H9 (cell line): ENCODE results near the gene CCDC88C. TPM values are rescaled to one million over a fixed set of nuclear protein-coding genes. Genes with fewer than 3 reads are reported as not detected.

Source experiments
- DNase-seq: peaks from one replicate; pipeline ENCODE4 v3.0.0-alpha.2; 2017
- H2AFZ ChIP-seq: one replicate; pipeline ENCODE4 v1.6.1; 2013; ENCODE audit warnings: mild to moderate bottlenecking, low read length, control low read depth, moderate library complexity
- H2AK5ac ChIP-seq: 2 replicates; pipeline ENCODE4 v1.6.1; 2013; ENCODE audit warnings: low read length, control low read depth, mixed read lengths; ENCODE audit not compliant: insufficient read length
- H2BK120ac ChIP-seq: one replicate; pipeline ENCODE4 v1.6.1; 2013; ENCODE audit warnings: low read depth, mild to moderate bottlenecking, low read length, control low read depth, inconsistent platforms; ENCODE audit not compliant: poor library complexity, severe bottlenecking
- H2BK12ac ChIP-seq: 2 replicates; pipeline ENCODE4 v1.6.1; 2013; ENCODE audit warnings: low read length, control low read depth, mixed read lengths, low read depth; ENCODE audit not compliant: insufficient read length
- H2BK15ac ChIP-seq: 2 replicates; pipeline ENCODE4 v1.6.1; 2013; ENCODE audit warnings: low read depth, low read length, control low read depth
- H2BK20ac ChIP-seq: one replicate; pipeline ENCODE4 v1.6.1; 2013; ENCODE audit warnings: low read depth, mild to moderate bottlenecking, low read length, control low read depth, inconsistent platforms; ENCODE audit not compliant: poor library complexity, severe bottlenecking
- H2BK5ac ChIP-seq: 2 replicates; pipeline ENCODE4 v1.6.1; 2013; ENCODE audit warnings: low read length, control low read depth, mixed read lengths; ENCODE audit not compliant: insufficient read length
- H3K14ac ChIP-seq: 2 replicates; pipeline ENCODE4 v1.6.1; 2013; ENCODE audit warnings: low read length, control low read depth; ENCODE audit not compliant: insufficient read depth
- H3K18ac ChIP-seq: 2 replicates; pipeline ENCODE4 v1.6.1; 2013; ENCODE audit warnings: low read depth, mild to moderate bottlenecking, mixed read lengths, low read length, control low read depth; ENCODE audit not compliant: insufficient read length
- H3K23ac ChIP-seq: 2 replicates; pipeline ENCODE4 v1.6.1; 2013; ENCODE audit warnings: low read length, control low read depth, mixed read lengths, low read depth; ENCODE audit not compliant: insufficient read length
- H3K23me2 ChIP-seq: 2 replicates; pipeline ENCODE4 v1.6.1; 2013; ENCODE audit warnings: low read depth, mild to moderate bottlenecking, mixed read lengths, low read length, control low read depth; ENCODE audit not compliant: insufficient read length, poor library complexity, severe bottlenecking
- H3K27ac ChIP-seq: 2 replicates; pipeline ENCODE4 v1.5.1; 2013; ENCODE audit warnings: low read length, control low read depth, mixed read lengths, low read depth; ENCODE audit not compliant: insufficient read length
- H3K27me3 ChIP-seq: 2 replicates; pipeline ENCODE4 v1.6.1; 2013; ENCODE audit warnings: low read length, control low read depth, inconsistent platforms; ENCODE audit not compliant: insufficient read depth
- H3K4ac ChIP-seq: 2 replicates; pipeline ENCODE4 v1.6.1; 2013; ENCODE audit warnings: low read depth, mild to moderate bottlenecking, control low read depth, inconsistent platforms, low read length, moderate library complexity
- H3K4me1 ChIP-seq: 2 replicates; pipeline ENCODE4 v1.6.1; 2013; ENCODE audit warnings: low read length, control low read depth, inconsistent platforms; ENCODE audit not compliant: insufficient read depth
- H3K4me2 ChIP-seq: 2 replicates; pipeline ENCODE4 v1.6.1; 2013; ENCODE audit warnings: low read length, control low read depth, mixed read lengths; ENCODE audit not compliant: insufficient read length, insufficient read depth
- H3K56ac ChIP-seq: 2 replicates; pipeline ENCODE4 v1.6.1; 2013; ENCODE audit warnings: low read depth, mild to moderate bottlenecking, mixed read lengths, low read length, control low read depth; ENCODE audit not compliant: insufficient read length
- H3K79me1 ChIP-seq: 2 replicates; pipeline ENCODE4 v1.6.1; 2013; ENCODE audit warnings: low read depth, mild to moderate bottlenecking, moderate library complexity, low read length, control low read depth, inconsistent platforms; ENCODE audit not compliant: insufficient read depth, poor library complexity, severe bottlenecking
- H3K79me2 ChIP-seq: 2 replicates; pipeline ENCODE4 v1.6.1; 2013; ENCODE audit warnings: low read length, control low read depth, inconsistent platforms; ENCODE audit not compliant: insufficient read depth
- H3K9ac ChIP-seq: 2 replicates; pipeline ENCODE4 v1.6.1; 2013; ENCODE audit warnings: low read length, control low read depth, mixed read lengths; ENCODE audit not compliant: insufficient read length; ENCODE audit errors: extremely low read depth
- H3K9me3 ChIP-seq: one replicate; pipeline ENCODE4 v1.6.1; 2013; ENCODE audit warnings: low read depth, low read length, inconsistent platforms; ENCODE audit not compliant: control insufficient read depth
- H3T11ph ChIP-seq: one replicate; pipeline ENCODE4 v1.6.1; 2013; ENCODE audit warnings: mild to moderate bottlenecking, low read length, control low read depth, inconsistent platforms
- H4K20me1 ChIP-seq: one replicate; pipeline ENCODE4 v1.6.1; 2013; ENCODE audit not compliant: control insufficient read depth, insufficient read length, insufficient read depth
- H4K5ac ChIP-seq: 2 replicates; pipeline ENCODE4 v1.6.1; 2013; ENCODE audit warnings: low read depth, mild to moderate bottlenecking, mixed read lengths, low read length, control low read depth; ENCODE audit not compliant: insufficient read length
- H4K8ac ChIP-seq: replicated peaks from 2 replicates; pipeline ENCODE4 v1.6.1; 2013; ENCODE audit warnings: low read length, control low read depth, mixed read lengths, low read depth; ENCODE audit not compliant: insufficient read length
- H4K91ac ChIP-seq: 2 replicates; pipeline ENCODE4 v1.6.1; 2013; ENCODE audit warnings: low read depth, mild to moderate bottlenecking, moderate library complexity, mixed read lengths, low read length, control low read depth; ENCODE audit not compliant: insufficient read length
- H3K27ac Mint-ChIP-seq, 3 experiments: 2 replicates in 2 of 3; 3 replicates in 1 of 3; pipeline ENCODE4 v1.8.0; 2020 to 2021; ENCODE audit warnings: mixed read lengths in 3 of 3, mild to moderate bottlenecking in 1 of 3, moderate library complexity in 1 of 3
- H3K27me3 Mint-ChIP-seq: 2 replicates; pipeline ENCODE4 v1.8.0; 2021; ENCODE audit warnings: low read depth, mild to moderate bottlenecking, moderate library complexity, mixed read lengths
- H3K36me3 Mint-ChIP-seq, 3 experiments: 2 replicates in 2 of 3; 3 replicates in 1 of 3; pipeline ENCODE4 v1.8.0; 2020 to 2021; ENCODE audit warnings: low read depth in 3 of 3, mixed read lengths in 3 of 3; ENCODE audit not compliant: insufficient read depth in 1 of 3
- H3K4me1 Mint-ChIP-seq, 2 experiments: 2 replicates each; pipeline ENCODE4 v1.8.0; 2020; ENCODE audit warnings: mixed read lengths in 2 of 2
- H3K4me3 Mint-ChIP-seq, 2 experiments: 2 replicates in 1 of 2; 3 replicates in 1 of 2; pipeline ENCODE4 v1.8.0; 2020 to 2021; ENCODE audit warnings: mild to moderate bottlenecking in 2 of 2, mixed read lengths in 2 of 2, moderate library complexity in 1 of 2
- H3K9me3 Mint-ChIP-seq, 2 experiments: 2 replicates in 1 of 2; 3 replicates in 1 of 2; pipeline ENCODE4 v1.8.0; 2020; ENCODE audit warnings: mild to moderate bottlenecking in 2 of 2, mixed read lengths in 2 of 2, moderate library complexity in 1 of 2
- CTCF ChIP-seq: fragments of 200-600 bp; sonication (generic); conservative IDR thresholded peaks from 3 replicates; pipeline ENCODE4 v1.8.0; 2021; ENCODE audit warnings: antibody characterized with exemption, mild to moderate bottlenecking
- WGBS: extraction: QIAGEN DNeasy Blood & Tissue Kit; methylation state at CpG from one replicate; pipeline ENCODE4 v1.1.7; 2013; ENCODE audit warnings: missing lambda C conversion rate, low lambda C conversion rate, mixed read lengths; ENCODE audit not compliant: insufficient read length; ENCODE audit errors: extremely low coverage; 5-methylcytosine and 5-hydroxymethylcytosine counted together
- total RNA-seq: library from RNA; stranded (reverse); gene quantifications from 2 replicates; pipeline ENCODE4 v1.2.1, GENCODE V29; 2021

The CCDC88C gene
- total RNA-seq, 1 experiment from 2014 or later, result 52.4 TPM

GRCh38 chr14:91378930-91379578, 38.6 kb downstream of the CCDC88C start:
- H3K27ac Mint-ChIP-seq, result peak overlapping the region; percentile 53 to 92 (median 77); a peak in 5 of 7 replicates
- Histone ChIP-seq H3K56ac (no peak overlapping the region), H3K27me3 (no peaks in the 10 kb centered on the region), H2BK20ac (no peak overlapping the region), H3K79me2 (peaks cover 11% of the 10 kb centered on the region; the same call in 1 of the 2 replicates), H3K4me1 (peaks cover 11% of the 10 kb centered on the region; the same call in 1 of the 2 replicates), H4K5ac (no peak overlapping the region), H3T11ph (no peak overlapping the region), H3K9me3 (no peaks in the 10 kb centered on the region), H2AK5ac (no peak overlapping the region), H4K8ac (no peak overlapping the region), H3K9ac (no peak overlapping the region), H3K23me2 (no peaks in the 10 kb centered on the region), H3K79me1 (peaks cover 3% of the 10 kb centered on the region), H3K14ac (no peak overlapping the region), H2BK12ac (no peak overlapping the region), H2BK5ac (no peak overlapping the region), H2BK120ac (no peak overlapping the region), H4K20me1 (peaks cover 2% of the 10 kb centered on the region), H3K18ac (no peak overlapping the region), H4K91ac (no peak overlapping the region), H3K4me2 (no peak overlapping the region), H2BK15ac (no peak overlapping the region), H2AFZ (no peak overlapping the region), H3K23ac (no peak overlapping the region), H3K27ac (no peak overlapping the region), H3K4ac (no peak overlapping the region)
- peaks cover 0 to 8% (median 0%) of the 10 kb centered on the region in 3 experiments; a peak in 4 of 7 replicates for H3K36me3 Mint-ChIP-seq
- H3K4me1 Mint-ChIP-seq, result peaks cover 81 to 91% of the 10 kb centered on the region in 2 experiments
- no peak overlapping the region; a peak in 1 of 5 replicates for H3K4me3 Mint-ChIP-seq
- no peaks in the 10 kb centered on the region for H3K9me3 Mint-ChIP-seq
- no CpG with 5 or more reads among the region's 11 CpGs for WGBS
- no peaks in the 10 kb centered on the region for H3K27me3 Mint-ChIP-seq
- no peak for DNase-seq
- TF ChIP-seq CTCF, result no peak
